ENCODE measurements around the gene MAP2K5. TPM values are rescaled to one million over a fixed set of nuclear protein-coding genes. Genes with fewer than 3 reads are reported as not detected.

Gene MAP2K5
- total RNA-seq, 4 donors from 2014 or later = 3.6 to 27.1 (median 18.6) TPM

- Histone ChIP-seq H3K36me3 (no peaks in the 10 kb centered on the region), H3K9me3 (no peaks in the 10 kb centered on the region), H3K27me3 (no peaks in the 10 kb centered on the region), H3K4me3 (no peak overlapping the region), H3K27ac (no peak overlapping the region), H3K4me1 (no peaks in the 10 kb centered on the region)
- TF ChIP-seq POLR2A (IDR thresholded peaks at IDR 0.05) (no peak), CTCF (IDR thresholded peaks at IDR 0.05) (no peak)
- DNase-seq = no peak
- intact Hi-C loops (cut with DNase I; ENCODE audit: low total_unique reads) = no loop called here
Measured at GRCh38 chr15:67766968-67767367, 224.5 kb downstream of the MAP2K5 start.

- H3K36me3 ChIP-seq = no peaks in the 10 kb centered on the region
- no peak for DNase-seq
- H3K27me3 ChIP-seq = no peaks in the 10 kb centered on the region
- intact Hi-C loops (cut with DNase I; ENCODE audit: low total_unique reads) = no loop called here
- no peaks in the 10 kb centered on the region for H3K9me3 ChIP-seq
- H3K4me3 ChIP-seq = no peak overlapping the region
- H3K27ac ChIP-seq = no peak overlapping the region
- H3K4me1 ChIP-seq = no peaks in the 10 kb centered on the region
- TF ChIP-seq CTCF (IDR thresholded peaks at IDR 0.05) (no peak), POLR2A (IDR thresholded peaks at IDR 0.05) (no peak)
Measured at GRCh38 chr15:67768313-67768977, 225.9 kb downstream of the MAP2K5 start.

GRCh38 chr15:67769497-67770357, 227.2 kb downstream of the MAP2K5 start:
- no peaks in the 10 kb centered on the region for H3K27me3 ChIP-seq
- no peaks in the 10 kb centered on the region for H3K4me1 ChIP-seq
- no peak for TF ChIP-seq CTCF (IDR thresholded peaks at IDR 0.05)
- TF ChIP-seq POLR2A (IDR thresholded peaks at IDR 0.05) = no peak
- DNase-seq = no peak
- no peak overlapping the region for H3K4me3 ChIP-seq
- H3K27ac ChIP-seq = no peak overlapping the region
- H3K36me3 ChIP-seq = no peaks in the 10 kb centered on the region
- intact Hi-C loops (cut with DNase I; ENCODE audit: low total_unique reads) = no loop called here
- no peaks in the 10 kb centered on the region for H3K9me3 ChIP-seq

- Histone ChIP-seq H3K27me3 (no peaks in the 10 kb centered on the region), H3K4me3 (no peak overlapping the region), H3K9me3 (no peaks in the 10 kb centered on the region), H3K27ac (no peak overlapping the region), H3K36me3 (no peaks in the 10 kb centered on the region), H3K4me1 (no peaks in the 10 kb centered on the region)
- TF ChIP-seq POLR2A (IDR thresholded peaks at IDR 0.05) (no peak), CTCF (IDR thresholded peaks at IDR 0.05) (no peak)
- intact Hi-C loops (cut with DNase I; ENCODE audit: low total_unique reads) = no loop called here
- DNase-seq = no peak
Measured at GRCh38 chr15:67770358-67770628, 227.8 kb downstream of the MAP2K5 start.

GRCh38 chr15:67771189-67771800, 228.8 kb downstream of the MAP2K5 start:
- intact Hi-C loops (cut with DNase I; ENCODE audit: low total_unique reads) = no loop called here
- TF ChIP-seq POLR2A (IDR thresholded peaks at IDR 0.05) = no peak
- no peak for TF ChIP-seq CTCF (IDR thresholded peaks at IDR 0.05)
- DNase-seq = no peak

More at GRCh38 chr15:67771189-67771800, 228.8 kb downstream of the MAP2K5 start:
- Histone ChIP-seq H3K36me3 (no peaks in the 10 kb centered on the region), H3K27me3 (no peaks in the 10 kb centered on the region), H3K27ac (no peak overlapping the region), H3K4me3 (no peak overlapping the region), H3K9me3 (no peaks in the 10 kb centered on the region), H3K4me1 (no peaks in the 10 kb centered on the region)

All from uterus (tissue), 4 donors.